Peyer's patch (tissue), 4 donors: ENCODE measurements around the gene ARAP3.

Source experiments
- POLR2A ChIP-seq, 2 donors: fragments of 450-650 bp; IDR thresholded peaks; one replicate each; pipeline ENCODE4 v1.5.1; 2017; ENCODE audit warnings: antibody characterized with exemption in 2 of 2, mild to moderate bottlenecking in 2 of 2, moderate library complexity in 2 of 2
- TF ChIP-seq, protein P1 (sequence below), 6 experiments: fragments of 450-650 bp in 4 of 6; fragments of 200-600 bp in 2 of 6; sonication (generic) in 1 of 6; IDR thresholded peaks; one replicate each; pipeline ENCODE4 v1.5.1; 2017 to 2019; ENCODE audit warnings: antibody characterized with exemption in 6 of 6, mild to moderate bottlenecking in 3 of 6, moderate library complexity in 1 of 6

DNA sequence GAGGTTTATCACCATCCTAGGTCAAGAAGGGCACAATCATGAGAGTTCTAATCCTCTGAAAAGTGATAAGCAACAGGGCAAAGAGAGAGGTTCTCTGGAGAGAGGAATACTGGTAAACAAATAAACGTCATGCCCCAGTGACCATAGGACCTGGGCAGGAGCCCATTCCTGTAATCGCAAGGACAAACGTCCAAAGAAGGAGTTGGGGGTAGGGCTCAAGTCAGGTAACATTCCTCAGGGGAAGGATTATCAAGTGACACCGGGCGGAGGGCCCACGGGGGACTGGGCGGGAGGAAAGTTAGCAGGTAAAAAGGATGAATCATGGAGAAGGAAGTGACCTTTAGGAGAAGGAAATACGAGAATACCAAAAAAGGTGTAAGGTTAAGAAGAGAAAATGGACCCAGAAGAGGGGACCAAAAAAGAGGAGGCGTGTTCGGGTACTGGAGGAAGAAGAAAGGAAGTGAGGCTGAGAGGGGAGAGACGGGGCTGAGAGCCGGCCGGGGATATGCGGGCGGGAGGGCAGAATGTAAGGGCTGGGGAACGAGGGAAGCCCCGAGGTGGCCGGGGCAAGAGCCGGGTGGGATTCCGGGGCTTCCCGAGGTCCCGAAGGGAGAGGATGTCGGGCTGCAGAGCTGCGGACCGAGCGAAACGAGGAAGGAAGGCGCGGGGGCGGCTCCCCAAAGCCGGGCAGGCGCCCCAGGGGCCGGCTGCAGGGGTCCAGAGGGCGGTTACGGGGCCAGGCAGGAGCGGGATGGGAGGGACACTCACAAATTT, 63.8 kb downstream of the ARAP3 start:
- TF ChIP-seq, protein P1, sequence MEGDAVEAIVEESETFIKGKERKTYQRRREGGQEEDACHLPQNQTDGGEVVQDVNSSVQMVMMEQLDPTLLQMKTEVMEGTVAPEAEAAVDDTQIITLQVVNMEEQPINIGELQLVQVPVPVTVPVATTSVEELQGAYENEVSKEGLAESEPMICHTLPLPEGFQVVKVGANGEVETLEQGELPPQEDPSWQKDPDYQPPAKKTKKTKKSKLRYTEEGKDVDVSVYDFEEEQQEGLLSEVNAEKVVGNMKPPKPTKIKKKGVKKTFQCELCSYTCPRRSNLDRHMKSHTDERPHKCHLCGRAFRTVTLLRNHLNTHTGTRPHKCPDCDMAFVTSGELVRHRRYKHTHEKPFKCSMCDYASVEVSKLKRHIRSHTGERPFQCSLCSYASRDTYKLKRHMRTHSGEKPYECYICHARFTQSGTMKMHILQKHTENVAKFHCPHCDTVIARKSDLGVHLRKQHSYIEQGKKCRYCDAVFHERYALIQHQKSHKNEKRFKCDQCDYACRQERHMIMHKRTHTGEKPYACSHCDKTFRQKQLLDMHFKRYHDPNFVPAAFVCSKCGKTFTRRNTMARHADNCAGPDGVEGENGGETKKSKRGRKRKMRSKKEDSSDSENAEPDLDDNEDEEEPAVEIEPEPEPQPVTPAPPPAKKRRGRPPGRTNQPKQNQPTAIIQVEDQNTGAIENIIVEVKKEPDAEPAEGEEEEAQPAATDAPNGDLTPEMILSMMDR (IDR thresholded peaks at IDR 0.05) = no peak
- peak in 1 of 2 donors; percentile 33 for TF ChIP-seq POLR2A (IDR thresholded peaks at IDR 0.05)
